ENCODE data around the gene PPP2R5B. TPM values are rescaled to one million over a fixed set of nuclear protein-coding genes. Genes with fewer than 3 reads are reported as not detected.

PPP2R5B gene
- total RNA-seq, 1 experiment from 2014 or later: 8.7 TPM

DNA sequence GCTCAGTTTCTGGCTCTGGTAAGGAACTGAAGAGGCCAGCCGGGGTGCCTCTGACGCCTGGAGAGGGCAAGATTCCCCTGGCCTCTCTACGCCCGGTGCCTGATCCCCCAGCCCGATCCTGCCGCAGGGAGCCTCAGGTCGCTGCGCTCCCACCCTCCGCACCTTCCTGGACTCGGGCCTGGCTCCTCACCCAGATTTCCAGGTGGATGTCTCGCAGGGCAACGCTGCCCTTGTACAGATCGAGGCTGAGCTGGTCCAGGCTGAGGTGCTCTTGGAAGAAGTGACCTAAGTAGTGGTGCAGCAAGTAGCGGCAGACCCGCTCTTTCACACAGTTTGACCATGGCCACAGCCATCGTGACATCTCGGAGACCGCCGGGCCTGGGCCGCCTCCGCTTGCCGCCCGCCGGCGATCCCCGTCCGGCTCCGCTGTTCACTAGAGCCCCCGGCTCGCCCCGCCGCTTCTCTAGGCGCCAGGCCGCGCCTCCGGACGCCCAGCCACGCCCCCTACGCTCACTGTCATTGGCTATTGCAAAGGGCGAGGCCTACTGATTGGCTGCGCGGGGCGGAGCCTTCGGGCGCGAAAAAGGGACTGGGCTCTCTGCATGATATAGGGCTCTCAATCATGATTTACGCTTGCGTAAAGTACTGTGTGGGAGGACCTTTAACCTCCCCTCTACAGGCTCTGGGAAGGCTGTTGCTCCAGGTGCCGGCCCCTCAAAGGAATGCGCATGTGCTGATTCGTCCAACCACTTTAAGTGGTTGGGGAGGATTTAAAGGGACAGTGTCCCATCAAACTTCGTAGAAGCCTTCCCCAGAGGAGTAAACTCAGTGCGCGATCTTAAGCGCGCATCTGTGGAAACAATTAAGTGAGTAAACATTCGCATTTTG lies 7.5 kb upstream of the PPP2R5B start, which contains the start of gene ATG2A:
Gene ATG2A, minus strand, starts transcription at position 435 of the 888 bp plus-strand sequence. Its CDS starts 74 bp downstream, at position 361.
- POLR2A ChIA-PET: interaction anchor here (0.6 kb wide), 1 partner anchor 58 kb away, joined by 3 read pairs; no protein-coding TSS in a partner anchor
- peaks cover 13% of the 10 kb centered on the region for H3K4me1 Mint-ChIP-seq
- CTCF ChIA-PET: interaction anchor here (0.7 to 4.1 kb wide), 6 partner anchors 18 to 86 kb away, joined by 3 to 14 read pairs (median 6); partner anchors contain the start of genes BATF2 and GPHA2
- H3K27ac Mint-ChIP-seq: peak within 1 kb of the TSS; percentile 98
- TF ChIP-seq, protein P1, sequence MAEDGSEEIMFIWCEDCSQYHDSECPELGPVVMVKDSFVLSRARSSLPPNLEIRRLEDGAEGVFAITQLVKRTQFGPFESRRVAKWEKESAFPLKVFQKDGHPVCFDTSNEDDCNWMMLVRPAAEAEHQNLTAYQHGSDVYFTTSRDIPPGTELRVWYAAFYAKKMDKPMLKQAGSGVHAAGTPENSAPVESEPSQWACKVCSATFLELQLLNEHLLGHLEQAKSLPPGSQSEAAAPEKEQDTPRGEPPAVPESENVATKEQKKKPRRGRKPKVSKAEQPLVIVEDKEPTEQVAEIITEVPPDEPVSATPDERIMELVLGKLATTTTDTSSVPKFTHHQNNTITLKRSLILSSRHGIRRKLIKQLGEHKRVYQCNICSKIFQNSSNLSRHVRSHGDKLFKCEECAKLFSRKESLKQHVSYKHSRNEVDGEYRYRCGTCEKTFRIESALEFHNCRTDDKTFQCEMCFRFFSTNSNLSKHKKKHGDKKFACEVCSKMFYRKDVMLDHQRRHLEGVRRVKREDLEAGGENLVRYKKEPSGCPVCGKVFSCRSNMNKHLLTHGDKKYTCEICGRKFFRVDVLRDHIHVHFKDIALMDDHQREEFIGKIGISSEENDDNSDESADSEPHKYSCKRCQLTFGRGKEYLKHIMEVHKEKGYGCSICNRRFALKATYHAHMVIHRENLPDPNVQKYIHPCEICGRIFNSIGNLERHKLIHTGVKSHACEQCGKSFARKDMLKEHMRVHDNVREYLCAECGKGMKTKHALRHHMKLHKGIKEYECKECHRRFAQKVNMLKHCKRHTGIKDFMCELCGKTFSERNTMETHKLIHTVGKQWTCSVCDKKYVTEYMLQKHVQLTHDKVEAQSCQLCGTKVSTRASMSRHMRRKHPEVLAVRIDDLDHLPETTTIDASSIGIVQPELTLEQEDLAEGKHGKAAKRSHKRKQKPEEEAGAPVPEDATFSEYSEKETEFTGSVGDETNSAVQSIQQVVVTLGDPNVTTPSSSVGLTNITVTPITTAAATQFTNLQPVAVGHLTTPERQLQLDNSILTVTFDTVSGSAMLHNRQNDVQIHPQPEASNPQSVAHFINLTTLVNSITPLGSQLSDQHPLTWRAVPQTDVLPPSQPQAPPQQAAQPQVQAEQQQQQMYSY (CRISPR knock-in tag; IDR thresholded peaks at IDR 0.05): no peak; the same call in 1 of the 2 replicates
- no peak for TF ChIP-seq NR1H2 (CRISPR knock-in tag; IDR thresholded peaks at IDR 0.05)
- TF ChIP-seq ZBTB21 (CRISPR knock-in tag; IDR thresholded peaks at IDR 0.05; ENCODE audit: borderline replicate concordance): no peak
- TF ChIP-seq, protein P2, sequence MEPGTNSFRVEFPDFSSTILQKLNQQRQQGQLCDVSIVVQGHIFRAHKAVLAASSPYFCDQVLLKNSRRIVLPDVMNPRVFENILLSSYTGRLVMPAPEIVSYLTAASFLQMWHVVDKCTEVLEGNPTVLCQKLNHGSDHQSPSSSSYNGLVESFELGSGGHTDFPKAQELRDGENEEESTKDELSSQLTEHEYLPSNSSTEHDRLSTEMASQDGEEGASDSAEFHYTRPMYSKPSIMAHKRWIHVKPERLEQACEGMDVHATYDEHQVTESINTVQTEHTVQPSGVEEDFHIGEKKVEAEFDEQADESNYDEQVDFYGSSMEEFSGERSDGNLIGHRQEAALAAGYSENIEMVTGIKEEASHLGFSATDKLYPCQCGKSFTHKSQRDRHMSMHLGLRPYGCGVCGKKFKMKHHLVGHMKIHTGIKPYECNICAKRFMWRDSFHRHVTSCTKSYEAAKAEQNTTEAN (CRISPR knock-in tag; IDR thresholded peaks at IDR 0.05): 0 out of 2 replicates have a peak, but pooled peaks have one; percentile 37
- TF ChIP-seq, protein P3, sequence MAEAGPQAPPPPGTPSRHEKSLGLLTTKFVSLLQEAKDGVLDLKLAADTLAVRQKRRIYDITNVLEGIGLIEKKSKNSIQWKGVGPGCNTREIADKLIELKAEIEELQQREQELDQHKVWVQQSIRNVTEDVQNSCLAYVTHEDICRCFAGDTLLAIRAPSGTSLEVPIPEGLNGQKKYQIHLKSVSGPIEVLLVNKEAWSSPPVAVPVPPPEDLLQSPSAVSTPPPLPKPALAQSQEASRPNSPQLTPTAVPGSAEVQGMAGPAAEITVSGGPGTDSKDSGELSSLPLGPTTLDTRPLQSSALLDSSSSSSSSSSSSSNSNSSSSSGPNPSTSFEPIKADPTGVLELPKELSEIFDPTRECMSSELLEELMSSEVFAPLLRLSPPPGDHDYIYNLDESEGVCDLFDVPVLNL (CRISPR knock-in tag; IDR thresholded peaks at IDR 0.05; ENCODE audit: borderline replicate concordance, low read depth): no peak
- peak; percentile 58; the same call in 1 of the 2 replicates for TF ChIP-seq ETV6 (CRISPR knock-in tag; IDR thresholded peaks at IDR 0.05)
- TF ChIP-seq TCF7 (CRISPR knock-in tag; IDR thresholded peaks at IDR 0.05; ENCODE audit: low read depth): no peak
- 0 out of 2 replicates have a peak, but pooled peaks have one; percentile 18 for TF ChIP-seq NR2C2 (CRISPR knock-in tag; IDR thresholded peaks at IDR 0.05)
- TF ChIP-seq MYBL2 (CRISPR knock-in tag; IDR thresholded peaks at IDR 0.05): no peak
- TF ChIP-seq ZNF263 (CRISPR knock-in tag; IDR thresholded peaks at IDR 0.05; ENCODE audit: low read depth): no peak
- TF ChIP-seq ZNF396 (CRISPR knock-in tag; IDR thresholded peaks at IDR 0.05; ENCODE audit: borderline replicate concordance): no peak
- no peak for TF ChIP-seq ZNF121 (CRISPR knock-in tag; IDR thresholded peaks at IDR 0.05)
- no peak for TF ChIP-seq JAZF1 (CRISPR knock-in tag; IDR thresholded peaks at IDR 0.05)
- TF ChIP-seq NFYB (CRISPR knock-in tag; conservative IDR thresholded peaks at IDR 0.05; ENCODE audit: low read depth): peak; percentile 79
- TF ChIP-seq SP1 (CRISPR knock-in tag; conservative IDR thresholded peaks at IDR 0.05): peak; percentile 95
- peak; percentile 35; the same call in 1 of the 2 replicates for TF ChIP-seq FOXK1 (CRISPR knock-in tag; IDR thresholded peaks at IDR 0.05)
- TF ChIP-seq, protein P4, sequence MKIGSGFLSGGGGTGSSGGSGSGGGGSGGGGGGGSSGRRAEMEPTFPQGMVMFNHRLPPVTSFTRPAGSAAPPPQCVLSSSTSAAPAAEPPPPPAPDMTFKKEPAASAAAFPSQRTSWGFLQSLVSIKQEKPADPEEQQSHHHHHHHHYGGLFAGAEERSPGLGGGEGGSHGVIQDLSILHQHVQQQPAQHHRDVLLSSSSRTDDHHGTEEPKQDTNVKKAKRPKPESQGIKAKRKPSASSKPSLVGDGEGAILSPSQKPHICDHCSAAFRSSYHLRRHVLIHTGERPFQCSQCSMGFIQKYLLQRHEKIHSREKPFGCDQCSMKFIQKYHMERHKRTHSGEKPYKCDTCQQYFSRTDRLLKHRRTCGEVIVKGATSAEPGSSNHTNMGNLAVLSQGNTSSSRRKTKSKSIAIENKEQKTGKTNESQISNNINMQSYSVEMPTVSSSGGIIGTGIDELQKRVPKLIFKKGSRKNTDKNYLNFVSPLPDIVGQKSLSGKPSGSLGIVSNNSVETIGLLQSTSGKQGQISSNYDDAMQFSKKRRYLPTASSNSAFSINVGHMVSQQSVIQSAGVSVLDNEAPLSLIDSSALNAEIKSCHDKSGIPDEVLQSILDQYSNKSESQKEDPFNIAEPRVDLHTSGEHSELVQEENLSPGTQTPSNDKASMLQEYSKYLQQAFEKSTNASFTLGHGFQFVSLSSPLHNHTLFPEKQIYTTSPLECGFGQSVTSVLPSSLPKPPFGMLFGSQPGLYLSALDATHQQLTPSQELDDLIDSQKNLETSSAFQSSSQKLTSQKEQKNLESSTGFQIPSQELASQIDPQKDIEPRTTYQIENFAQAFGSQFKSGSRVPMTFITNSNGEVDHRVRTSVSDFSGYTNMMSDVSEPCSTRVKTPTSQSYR (CRISPR knock-in tag; IDR thresholded peaks at IDR 0.05): no peak
- TF ChIP-seq, protein P5, sequence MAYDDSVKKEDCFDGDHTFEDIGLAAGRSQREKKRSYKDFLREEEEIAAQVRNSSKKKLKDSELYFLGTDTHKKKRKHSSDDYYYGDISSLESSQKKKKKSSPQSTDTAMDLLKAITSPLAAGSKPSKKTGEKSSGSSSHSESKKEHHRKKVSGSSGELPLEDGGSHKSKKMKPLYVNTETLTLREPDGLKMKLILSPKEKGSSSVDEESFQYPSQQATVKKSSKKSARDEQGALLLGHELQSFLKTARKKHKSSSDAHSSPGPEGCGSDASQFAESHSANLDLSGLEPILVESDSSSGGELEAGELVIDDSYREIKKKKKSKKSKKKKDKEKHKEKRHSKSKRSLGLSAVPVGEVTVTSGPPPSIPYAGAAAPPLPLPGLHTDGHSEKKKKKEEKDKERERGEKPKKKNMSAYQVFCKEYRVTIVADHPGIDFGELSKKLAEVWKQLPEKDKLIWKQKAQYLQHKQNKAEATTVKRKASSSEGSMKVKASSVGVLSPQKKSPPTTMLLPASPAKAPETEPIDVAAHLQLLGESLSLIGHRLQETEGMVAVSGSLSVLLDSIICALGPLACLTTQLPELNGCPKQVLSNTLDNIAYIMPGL (CRISPR knock-in tag; IDR thresholded peaks at IDR 0.05): peak; percentile 98
- TF ChIP-seq FOXP1 (CRISPR knock-in tag; IDR thresholded peaks at IDR 0.05; ENCODE audit: borderline replicate concordance): peak; percentile 53; the same call in 1 of the 2 replicates
- TF ChIP-seq, protein P6, sequence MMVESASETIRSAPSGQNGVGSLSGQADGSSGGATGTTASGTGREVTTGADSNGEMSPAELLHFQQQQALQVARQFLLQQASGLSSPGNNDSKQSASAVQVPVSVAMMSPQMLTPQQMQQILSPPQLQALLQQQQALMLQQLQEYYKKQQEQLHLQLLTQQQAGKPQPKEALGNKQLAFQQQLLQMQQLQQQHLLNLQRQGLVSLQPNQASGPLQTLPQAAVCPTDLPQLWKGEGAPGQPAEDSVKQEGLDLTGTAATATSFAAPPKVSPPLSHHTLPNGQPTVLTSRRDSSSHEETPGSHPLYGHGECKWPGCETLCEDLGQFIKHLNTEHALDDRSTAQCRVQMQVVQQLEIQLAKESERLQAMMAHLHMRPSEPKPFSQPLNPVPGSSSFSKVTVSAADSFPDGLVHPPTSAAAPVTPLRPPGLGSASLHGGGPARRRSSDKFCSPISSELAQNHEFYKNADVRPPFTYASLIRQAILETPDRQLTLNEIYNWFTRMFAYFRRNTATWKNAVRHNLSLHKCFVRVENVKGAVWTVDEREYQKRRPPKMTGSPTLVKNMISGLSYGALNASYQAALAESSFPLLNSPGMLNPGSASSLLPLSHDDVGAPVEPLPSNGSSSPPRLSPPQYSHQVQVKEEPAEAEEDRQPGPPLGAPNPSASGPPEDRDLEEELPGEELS (CRISPR knock-in tag; IDR thresholded peaks at IDR 0.05): peak; percentile 24; the same call in 1 of the 2 replicates
- TF ChIP-seq, protein P7, sequence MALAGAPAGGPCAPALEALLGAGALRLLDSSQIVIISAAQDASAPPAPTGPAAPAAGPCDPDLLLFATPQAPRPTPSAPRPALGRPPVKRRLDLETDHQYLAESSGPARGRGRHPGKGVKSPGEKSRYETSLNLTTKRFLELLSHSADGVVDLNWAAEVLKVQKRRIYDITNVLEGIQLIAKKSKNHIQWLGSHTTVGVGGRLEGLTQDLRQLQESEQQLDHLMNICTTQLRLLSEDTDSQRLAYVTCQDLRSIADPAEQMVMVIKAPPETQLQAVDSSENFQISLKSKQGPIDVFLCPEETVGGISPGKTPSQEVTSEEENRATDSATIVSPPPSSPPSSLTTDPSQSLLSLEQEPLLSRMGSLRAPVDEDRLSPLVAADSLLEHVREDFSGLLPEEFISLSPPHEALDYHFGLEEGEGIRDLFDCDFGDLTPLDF (CRISPR knock-in tag; IDR thresholded peaks at IDR 0.05): no peak
- H3K4me3 Mint-ChIP-seq: peak within 1 kb of the TSS; percentile 88
- no peaks in the 10 kb centered on the region for H3K27me3 Mint-ChIP-seq (ENCODE audit: low read depth)
- H3K9me3 Mint-ChIP-seq: no peaks in the 10 kb centered on the region
- ATAC-seq (peak; percentile 98), DNase-seq (ENCODE audit: low spot score) (peak; percentile 99)
- no peaks in the 10 kb centered on the region for H3K36me3 Mint-ChIP-seq
